ENCODE results near the gene TNRC6A. TPM values are rescaled to one million over a fixed set of nuclear protein-coding genes. Genes with fewer than 3 reads are reported as not detected.

The TNRC6A gene
- total RNA-seq, 1 donor from 2014 or later = 53.0 TPM

DNA sequence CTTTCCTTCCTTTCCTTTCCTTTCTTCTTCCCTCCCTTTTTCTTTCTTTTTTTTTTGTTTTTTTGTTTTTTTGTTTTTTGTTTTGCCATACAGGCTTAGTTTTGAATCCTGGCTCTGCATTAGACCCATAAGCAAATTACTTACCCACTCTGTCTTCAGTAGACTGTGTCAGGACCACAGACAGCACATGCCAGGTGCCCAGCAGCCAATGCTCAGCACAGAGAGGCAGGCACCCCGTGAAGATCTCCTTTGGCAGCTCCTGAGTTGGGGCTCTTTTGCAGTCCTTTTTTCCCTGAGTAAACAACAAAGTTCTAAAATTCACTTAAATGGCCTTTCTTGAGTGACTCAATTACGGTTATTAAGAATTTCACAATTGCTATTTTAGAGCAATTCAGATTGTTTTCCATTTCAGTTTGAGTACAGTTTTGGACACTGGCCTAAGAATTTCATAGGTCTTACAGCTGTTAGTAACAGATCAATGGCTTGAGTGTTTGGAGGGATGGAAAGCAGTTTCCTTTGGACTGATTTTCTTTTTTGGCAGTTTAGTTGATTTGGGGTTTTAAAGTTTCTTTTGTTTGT is 90.1 kb downstream of the TNRC6A start:
- intact Hi-C loops (cut with DNase I) = no loop called here
- H3K36me3 ChIP-seq = peaks cover 8 to 82% of the 10 kb centered on the region in 2 donors
- H3K4me3 ChIP-seq = no peak overlapping the region
- peak overlapping the region; percentile 4 for H3K27ac ChIP-seq
- H3K4me1 ChIP-seq = no peaks in the 10 kb centered on the region
- DNase-seq (ENCODE audit: extremely low spot score in 2 of 2) = no peak
- H3K27me3 ChIP-seq = no peaks in the 10 kb centered on the region
- no peaks in the 10 kb centered on the region for H3K9me3 ChIP-seq
- TF ChIP-seq, protein P1, sequence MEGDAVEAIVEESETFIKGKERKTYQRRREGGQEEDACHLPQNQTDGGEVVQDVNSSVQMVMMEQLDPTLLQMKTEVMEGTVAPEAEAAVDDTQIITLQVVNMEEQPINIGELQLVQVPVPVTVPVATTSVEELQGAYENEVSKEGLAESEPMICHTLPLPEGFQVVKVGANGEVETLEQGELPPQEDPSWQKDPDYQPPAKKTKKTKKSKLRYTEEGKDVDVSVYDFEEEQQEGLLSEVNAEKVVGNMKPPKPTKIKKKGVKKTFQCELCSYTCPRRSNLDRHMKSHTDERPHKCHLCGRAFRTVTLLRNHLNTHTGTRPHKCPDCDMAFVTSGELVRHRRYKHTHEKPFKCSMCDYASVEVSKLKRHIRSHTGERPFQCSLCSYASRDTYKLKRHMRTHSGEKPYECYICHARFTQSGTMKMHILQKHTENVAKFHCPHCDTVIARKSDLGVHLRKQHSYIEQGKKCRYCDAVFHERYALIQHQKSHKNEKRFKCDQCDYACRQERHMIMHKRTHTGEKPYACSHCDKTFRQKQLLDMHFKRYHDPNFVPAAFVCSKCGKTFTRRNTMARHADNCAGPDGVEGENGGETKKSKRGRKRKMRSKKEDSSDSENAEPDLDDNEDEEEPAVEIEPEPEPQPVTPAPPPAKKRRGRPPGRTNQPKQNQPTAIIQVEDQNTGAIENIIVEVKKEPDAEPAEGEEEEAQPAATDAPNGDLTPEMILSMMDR (IDR thresholded peaks at IDR 0.05) = no peak
- TF ChIP-seq POLR2AphosphoS5 (IDR thresholded peaks at IDR 0.05; ENCODE audit: insufficient read depth in 1 of 2, low read depth in 1 of 2) (no peak), POLR2A (IDR thresholded peaks at IDR 0.05) (no peak)

DNA sequence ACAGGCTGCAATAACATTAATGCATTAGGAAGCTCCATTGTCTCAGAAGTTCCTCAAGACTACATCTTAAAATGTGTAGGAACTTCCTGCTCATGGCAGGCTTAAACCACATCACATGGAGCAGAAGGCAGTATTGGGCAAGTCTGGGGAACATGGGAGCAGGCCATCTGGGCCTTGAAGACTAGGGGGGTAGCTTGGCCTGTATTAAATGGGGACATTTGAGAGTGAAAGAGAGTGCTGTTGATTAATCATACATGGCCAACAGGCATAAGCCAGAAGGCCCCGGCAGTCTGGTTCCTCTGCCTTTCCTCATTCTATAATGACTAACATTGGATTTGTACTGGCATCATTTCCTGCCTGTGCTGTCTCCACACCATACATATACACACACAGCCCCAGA is 91.1 kb downstream of the TNRC6A start:
- Histone ChIP-seq H3K4me1 (no peaks in the 10 kb centered on the region), H3K27ac (no peak overlapping the region), H3K36me3 (peaks cover 8 to 73% of the 10 kb centered on the region in 2 donors), H3K9me3 (no peaks in the 10 kb centered on the region), H3K4me3 (no peak overlapping the region), H3K27me3 (no peaks in the 10 kb centered on the region)
- TF ChIP-seq POLR2A (IDR thresholded peaks at IDR 0.05) (no peak), POLR2AphosphoS5 (IDR thresholded peaks at IDR 0.05; ENCODE audit: insufficient read depth in 1 of 2, low read depth in 1 of 2) (no peak)
- TF ChIP-seq, protein P1 (IDR thresholded peaks at IDR 0.05) = no peak
- intact Hi-C loops (cut with DNase I) = no loop called here
- no peak for DNase-seq (ENCODE audit: extremely low spot score in 2 of 2)

DNA sequence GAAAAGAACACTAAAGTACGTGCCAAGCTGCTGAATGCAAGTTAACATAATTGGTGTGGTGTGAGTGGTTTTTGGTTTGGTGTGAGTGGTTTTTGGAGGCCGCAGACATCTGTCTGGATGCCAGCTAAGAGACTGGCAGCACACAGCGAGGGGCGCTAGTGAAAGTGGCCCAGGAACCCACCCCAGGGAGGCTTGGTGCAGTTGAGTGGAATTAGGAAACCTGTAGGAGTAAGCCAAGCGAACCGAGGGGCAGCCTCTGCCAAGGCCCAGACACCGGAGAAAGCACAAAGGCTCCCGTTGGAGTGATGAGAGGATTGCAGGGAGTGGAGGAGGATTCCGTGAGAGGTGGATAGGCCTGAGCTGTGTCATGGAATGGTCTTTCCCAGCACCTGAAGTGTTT is 91.7 kb downstream of the TNRC6A start:
- Histone ChIP-seq H3K27me3 (no peaks in the 10 kb centered on the region), H3K9me3 (no peaks in the 10 kb centered on the region), H3K4me3 (no peak overlapping the region), H3K4me1 (no peaks in the 10 kb centered on the region), H3K36me3 (peaks cover 8 to 70% of the 10 kb centered on the region in 2 donors), H3K27ac (no peak overlapping the region)
- intact Hi-C loops (cut with DNase I) = no loop called here
- TF ChIP-seq POLR2AphosphoS5 (IDR thresholded peaks at IDR 0.05; ENCODE audit: insufficient read depth in 1 of 2, low read depth in 1 of 2) (no peak), POLR2A (IDR thresholded peaks at IDR 0.05) (no peak)
- TF ChIP-seq, protein P1 (IDR thresholded peaks at IDR 0.05) = no peak
- no peak for DNase-seq (ENCODE audit: extremely low spot score in 2 of 2)

DNA sequence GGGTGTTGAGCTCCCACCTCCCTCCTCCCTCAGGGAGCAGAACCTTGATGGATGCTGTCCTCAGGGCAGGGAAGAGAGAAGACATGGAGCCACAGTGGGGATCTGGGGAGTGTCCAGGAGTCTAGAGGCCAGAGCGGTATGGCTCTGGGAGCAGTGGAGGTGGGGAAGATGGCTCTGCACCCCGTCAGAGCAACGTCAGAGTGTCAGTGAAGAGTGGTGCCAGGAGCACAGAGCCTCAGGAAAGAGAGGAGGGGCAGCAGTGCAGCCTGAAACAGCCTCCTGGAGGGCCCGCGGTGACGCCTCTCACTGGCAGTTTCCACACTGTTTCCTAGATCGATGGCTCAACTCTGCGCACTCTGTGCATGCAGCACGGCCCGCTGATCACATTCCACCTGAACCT is 93.1 kb downstream of the TNRC6A start:
- no peaks in the 10 kb centered on the region for H3K4me1 ChIP-seq
- peaks cover 8 to 64% of the 10 kb centered on the region in 2 donors for H3K36me3 ChIP-seq
- TF ChIP-seq POLR2AphosphoS5 (IDR thresholded peaks at IDR 0.05; ENCODE audit: insufficient read depth in 1 of 2, low read depth in 1 of 2) = peak in 1 of 2 donors; percentile 6
- TF ChIP-seq, protein P1 (IDR thresholded peaks at IDR 0.05) = no peak
- no peaks in the 10 kb centered on the region for H3K9me3 ChIP-seq
- no peak for DNase-seq (ENCODE audit: extremely low spot score in 2 of 2)
- no peaks in the 10 kb centered on the region for H3K27me3 ChIP-seq
- intact Hi-C loops (cut with DNase I) = no loop called here
- no peak overlapping the region for H3K27ac ChIP-seq
- H3K4me3 ChIP-seq = no peak overlapping the region

DNA sequence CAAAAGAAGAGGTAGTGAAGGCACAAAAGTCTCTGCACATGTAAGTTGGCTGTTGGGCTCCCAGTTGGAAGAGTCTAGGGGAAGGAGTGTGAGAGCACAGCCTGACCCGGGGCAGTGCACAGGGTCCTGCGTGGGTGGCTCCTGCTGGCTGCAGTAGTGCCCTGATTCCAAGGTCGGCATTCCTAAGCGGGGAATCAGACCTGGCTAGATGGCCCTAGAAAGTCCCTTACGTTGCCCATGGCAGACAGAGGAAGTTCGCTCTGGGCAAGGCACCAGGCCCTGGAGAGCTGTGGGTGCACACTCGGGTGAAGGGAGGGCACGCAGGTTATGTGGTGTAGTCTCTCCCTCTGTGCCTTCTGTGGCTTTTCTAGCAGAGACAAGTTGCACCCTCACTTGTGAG is 93.5 kb downstream of the TNRC6A start:
- H3K27me3 ChIP-seq = no peaks in the 10 kb centered on the region
- no peak for DNase-seq (ENCODE audit: extremely low spot score in 2 of 2)
- H3K4me3 ChIP-seq = no peak overlapping the region
- intact Hi-C loops (cut with DNase I) = no loop called here
- TF ChIP-seq POLR2AphosphoS5 (IDR thresholded peaks at IDR 0.05; ENCODE audit: insufficient read depth in 1 of 2, low read depth in 1 of 2) (peak in 1 of 2 donors; percentile 7), POLR2A (IDR thresholded peaks at IDR 0.05) (no peak)
- H3K36me3 ChIP-seq = peaks cover 8 to 64% of the 10 kb centered on the region in 2 donors
- H3K9me3 ChIP-seq = no peaks in the 10 kb centered on the region
- H3K4me1 ChIP-seq = no peaks in the 10 kb centered on the region
- H3K27ac ChIP-seq = no peak overlapping the region
